HS-27A (cell line): ENCODE measurements around the gene C22orf31.

Experiments used
- DNase-seq: peaks from one replicate; pipeline ENCODE4 v3.0.0-alpha.2; 2012; ENCODE audit warnings: low read depth, missing footprints

The C22orf31 gene

DNA sequence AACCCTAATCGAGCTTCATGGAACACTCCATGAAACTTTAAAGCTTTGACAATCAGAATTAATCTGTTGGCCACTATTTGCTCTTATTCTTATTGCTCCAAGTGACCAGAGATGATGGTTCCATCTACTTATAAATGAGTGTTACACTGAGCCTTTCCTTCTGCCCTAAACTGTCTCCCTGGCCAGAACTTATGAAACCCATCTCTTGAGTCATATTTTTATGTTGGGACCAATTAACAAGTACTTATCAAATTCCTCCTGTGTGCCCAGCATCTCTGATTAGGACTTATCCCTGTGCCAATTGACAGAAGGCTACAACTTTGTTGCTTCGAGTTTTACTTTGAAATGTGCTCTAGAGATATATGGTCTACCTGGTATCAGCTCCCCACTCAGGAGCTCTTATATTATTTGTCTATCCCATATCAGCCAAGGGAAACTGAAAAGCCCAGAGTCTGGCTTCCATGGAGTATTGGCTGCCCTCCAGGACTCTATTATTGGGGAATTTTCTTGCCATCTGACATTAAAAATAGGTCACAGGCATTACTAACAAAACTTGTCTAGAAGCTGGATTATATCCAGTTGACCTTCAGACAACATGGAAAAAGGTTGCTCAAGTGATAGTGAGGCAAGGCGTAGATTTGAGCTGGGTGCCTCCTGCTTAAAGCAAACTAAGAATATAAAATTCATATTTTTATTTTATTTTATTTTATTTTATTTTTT, 20.0 kb upstream of the C22orf31 start:
- DNase-seq, result no peak

GRCh38 chr22:29080106-29080975, 18.7 kb upstream of the C22orf31 start:
- no peak for DNase-seq

DNA sequence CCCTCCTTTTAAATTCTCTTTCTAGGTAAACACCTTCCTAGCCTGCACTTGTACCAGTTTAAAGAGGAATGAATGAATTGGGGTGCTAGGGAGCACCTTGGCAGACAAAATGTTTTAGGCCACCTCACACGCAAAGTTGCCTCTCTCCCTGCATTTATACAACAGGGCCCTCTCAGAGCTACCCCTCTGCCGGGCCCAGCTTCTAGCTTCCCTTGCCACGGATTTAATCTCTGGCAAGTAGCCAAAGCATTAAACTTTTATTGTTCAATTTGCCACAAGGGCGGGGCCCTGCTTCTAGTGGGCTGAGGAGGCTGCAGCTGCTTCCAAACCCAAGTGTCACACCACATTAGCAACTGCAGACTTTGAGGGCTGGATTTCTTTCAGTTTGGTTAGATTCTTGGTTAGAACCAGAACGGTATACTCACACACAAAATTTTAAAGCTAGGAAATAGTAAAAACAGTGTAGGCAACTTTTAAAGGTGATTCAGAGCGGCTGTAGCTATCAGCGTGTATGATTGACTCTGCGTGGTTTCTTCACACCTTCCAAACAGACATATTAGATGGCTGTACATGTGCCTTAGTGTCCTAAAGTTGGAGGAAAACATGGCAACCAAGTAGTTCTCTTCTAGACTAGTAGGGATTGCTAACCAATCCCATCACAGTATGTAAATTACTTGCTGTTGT, 17.7 kb upstream of the C22orf31 start:
- DNase-seq, result no peak

DNA sequence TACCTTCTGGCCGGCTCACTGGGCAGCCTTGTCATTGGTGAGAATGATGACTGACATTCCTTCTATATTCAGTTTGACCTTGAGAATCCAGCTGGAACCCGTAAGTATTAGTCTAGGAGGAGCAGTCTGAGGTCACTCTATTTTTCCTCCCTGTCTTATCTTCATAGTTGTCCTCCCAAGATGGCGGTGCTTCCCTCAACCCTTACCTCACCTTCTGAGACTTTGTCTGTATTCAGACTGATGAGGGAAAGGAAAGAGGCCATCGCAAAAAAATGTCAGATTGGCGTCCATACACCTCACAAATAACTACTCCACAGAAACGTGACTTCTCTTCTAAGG, 17.2 kb upstream of the C22orf31 start:
- no peak for DNase-seq

DNA sequence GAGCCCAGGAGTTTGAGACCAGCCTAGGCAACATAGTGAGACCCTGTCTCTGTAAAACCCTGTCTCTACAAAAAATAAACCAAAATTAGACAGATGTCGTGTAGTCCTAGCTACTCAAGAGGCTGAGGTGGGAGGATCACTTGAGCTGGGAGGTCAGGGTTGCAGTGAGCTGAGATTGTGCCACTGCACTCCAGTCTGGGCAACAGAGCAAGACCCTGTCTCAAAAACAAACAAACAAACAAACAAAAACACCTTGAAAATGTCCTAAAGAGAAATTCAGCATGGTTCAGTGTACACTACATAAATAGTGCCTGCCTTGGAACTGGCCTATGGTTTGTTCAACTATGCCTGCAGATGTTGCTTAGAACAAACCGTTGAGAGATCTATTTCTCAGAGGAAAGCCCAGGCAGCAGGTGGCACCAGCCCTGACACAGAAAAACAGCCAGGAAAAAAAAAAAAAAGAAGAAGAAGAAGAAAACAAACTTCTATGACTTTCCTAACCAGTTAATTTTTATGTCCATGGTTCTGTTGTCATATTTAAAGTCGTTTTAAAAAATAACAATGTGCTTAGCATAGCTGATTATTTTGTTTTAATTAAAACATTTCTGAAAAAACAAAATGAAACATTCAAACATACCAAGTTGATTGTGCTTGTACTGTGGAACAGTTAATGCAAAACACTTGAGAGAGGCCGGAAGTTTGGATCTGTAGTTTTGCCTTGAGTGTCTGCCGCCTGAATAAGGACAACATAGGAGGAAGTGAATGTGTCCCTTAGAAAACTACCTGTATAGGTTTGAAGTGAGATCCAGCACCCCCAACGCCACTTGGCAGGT, 16.6 kb upstream of the C22orf31 start:
- DNase-seq, result no peak

DNA sequence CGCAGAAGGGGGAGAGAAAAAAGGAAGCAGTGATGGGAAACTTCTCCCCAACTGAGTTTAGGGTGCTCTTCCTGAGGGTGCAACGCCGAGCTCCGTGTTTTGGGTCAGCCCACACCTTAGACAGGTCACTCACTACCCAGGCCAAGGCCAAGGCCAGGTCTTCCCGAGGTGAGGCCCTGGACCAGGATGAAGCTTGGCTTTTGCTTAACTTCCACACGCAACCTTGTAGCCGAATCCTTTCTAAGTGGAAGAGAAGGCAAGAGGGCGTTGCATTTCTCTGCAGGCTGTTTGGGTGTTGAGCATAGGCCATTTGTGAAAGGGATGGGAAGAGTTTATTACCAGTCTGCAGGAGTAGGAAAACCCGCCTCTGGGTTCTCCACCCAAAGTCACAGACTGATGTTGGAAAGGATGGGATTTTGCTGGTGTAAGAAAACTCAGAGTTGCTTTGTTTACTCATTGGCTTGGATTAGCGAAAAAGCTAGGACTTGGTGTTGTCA, 12.7 kb upstream of the C22orf31 start:
- DNase-seq, result no peak

DNA sequence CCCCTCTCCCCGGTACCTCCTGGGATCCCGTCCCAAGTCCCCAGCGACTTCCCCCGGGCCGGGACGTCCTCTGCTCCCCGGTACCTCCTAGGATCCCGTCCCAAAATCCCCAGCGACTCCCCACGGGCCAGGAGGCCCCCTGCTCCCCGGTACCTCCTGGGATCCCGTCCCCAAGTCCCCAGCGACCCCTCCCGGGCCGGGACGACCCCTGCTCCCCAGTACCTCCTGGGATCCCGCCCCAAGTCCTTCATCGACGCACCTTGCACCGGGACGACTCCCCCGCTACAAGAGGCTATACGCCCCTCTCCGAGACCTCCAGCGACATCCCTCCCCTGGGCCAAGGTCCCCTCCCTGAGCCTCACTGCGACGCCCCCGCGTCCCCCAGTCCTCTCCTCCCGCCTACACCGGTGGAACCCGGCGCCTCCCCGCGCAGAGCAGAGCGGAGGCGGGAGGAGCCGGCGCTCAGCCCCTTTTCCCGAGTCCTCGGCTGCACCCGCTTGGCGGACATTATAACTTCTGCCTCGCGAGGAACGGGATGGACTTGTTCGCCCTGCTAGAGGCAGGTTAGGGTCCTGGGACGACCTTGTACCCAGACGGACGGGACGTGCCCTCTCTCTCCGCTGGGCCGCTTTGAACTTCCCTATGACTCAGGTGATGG, 12.1 kb upstream of the C22orf31 start:
- no peak for DNase-seq

DNA sequence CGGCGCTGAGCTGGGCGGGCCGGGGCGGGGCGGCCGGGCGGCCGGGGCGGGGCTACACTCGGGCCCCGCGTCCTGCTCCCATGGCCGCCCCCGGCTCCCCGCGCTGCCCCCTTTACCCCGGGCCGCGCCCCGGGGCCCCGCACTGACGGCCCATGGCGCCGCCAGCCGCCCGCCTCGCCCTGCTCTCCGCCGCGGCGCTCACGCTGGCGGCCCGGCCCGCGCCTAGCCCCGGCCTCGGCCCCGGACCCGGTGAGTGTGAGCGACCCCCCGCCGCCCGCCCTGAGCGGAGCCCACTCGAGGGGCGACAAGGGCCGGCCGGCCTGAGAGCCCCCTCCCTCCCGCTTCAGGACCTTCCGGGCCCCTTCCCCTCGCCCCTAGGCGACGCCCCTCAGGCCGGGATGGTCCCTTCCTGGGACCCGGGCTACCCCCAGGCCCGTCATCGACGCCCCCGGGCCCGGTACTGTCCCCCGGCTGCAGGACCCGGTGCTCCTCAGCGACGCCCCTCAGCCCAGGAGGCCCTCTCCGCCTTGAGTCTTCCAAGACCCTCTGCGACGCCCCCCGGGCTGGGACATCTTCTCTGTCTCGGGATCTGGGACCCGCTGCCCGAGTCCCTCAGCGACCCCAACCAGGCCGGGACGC, 11.5 kb upstream of the C22orf31 start, which contains the start of gene KREMEN1:
KREMEN1 (plus strand) TSS at position 57 of the 639 bp plus-strand sequence; CDS start at position 153, 96 bp downstream.
- DNase-seq, result no peak

- DNase-seq, result no peak
Observed at GRCh38 chr22:29072193-29072978, 10.8 kb upstream of the C22orf31 start.

DNA sequence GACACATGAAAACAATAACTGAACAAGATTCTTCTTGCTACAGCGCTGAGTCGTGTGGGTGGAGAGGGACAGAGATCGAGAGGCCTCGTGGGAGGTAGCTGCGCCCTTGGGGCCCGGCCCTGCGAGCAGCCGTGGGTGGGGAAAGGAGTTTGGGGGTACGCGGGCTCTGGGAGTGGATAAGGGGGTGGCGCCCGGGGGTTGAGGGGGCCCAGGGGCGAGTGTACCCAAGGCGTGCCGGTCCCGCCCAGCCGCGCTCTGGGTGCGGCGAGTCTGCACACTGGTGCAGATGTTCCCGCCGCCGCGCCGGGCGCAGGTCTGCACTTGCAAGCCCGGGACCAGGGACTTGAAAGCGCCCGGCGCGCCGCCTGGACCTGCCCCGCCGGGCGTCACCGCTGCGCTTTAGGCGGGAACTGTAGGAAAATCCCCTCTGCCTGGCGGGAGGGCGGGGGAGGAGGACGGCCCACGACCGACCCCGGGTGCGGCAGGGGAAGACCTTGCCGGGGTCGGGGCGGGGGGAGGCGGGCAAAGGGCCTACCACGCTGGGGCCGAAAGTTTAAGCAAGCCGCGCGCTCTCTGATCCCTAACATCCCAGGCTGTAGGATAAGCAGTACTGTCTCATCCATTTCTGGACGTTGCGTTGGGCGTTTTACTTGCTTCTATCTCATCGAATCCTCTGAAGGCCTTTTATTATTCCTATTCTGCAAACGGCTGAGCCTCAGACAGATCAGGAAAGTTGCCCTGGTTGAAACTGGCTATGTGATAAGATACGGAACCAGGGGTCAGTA, 9.8 kb upstream of the C22orf31 start:
- no peak for DNase-seq

- DNase-seq, result no peak
Observed at GRCh38 chr22:29070490-29070889, 8.9 kb upstream of the C22orf31 start.

DNA sequence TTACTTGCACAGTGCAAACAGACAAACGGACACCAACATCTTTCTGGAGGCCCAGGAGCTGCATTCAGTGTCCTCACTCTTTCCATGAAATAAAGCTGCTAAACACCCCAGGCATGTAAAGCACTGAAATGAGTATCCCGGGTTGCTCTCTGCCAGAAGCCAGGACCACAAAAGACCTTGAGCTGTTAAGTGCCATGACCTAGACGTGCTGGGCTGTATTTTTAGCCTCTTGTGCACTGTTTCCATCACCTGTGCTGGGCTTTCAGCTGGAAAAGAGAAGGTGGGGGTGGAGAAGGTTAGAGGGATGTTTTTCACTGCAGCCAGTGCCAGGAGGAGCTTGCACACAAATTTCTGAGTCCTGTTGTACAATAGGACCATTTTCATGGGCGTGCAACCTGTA, 7.8 kb upstream of the C22orf31 start:
- DNase-seq, result no peak

GRCh38 chr22:29065468-29066190, 4.0 kb upstream of the C22orf31 start:
- DNase-seq, result no peak

GRCh38 chr22:29062286-29062821, 723 bp upstream of the C22orf31 start:
- DNase-seq, result no peak

DNA sequence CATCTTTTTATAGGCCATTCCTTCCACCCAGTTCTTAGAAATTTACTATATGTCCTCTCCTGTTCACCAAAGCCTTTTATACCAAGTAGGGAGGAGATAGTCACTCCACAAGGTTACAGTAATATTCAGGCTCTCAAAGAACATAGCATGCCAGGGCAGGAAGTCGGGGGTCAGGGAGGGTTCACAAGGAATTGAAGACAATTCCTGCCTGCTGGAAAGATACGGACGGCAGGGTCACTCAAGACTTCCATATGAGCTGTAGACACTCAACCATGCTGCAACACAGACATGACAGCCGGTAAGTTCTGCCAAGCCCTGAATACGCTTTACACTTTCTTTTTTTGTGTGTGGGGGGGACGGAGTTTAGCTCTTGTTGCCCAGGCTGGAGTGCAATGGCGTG, 700 bp downstream of the C22orf31 start:
- no peak for DNase-seq

DNA sequence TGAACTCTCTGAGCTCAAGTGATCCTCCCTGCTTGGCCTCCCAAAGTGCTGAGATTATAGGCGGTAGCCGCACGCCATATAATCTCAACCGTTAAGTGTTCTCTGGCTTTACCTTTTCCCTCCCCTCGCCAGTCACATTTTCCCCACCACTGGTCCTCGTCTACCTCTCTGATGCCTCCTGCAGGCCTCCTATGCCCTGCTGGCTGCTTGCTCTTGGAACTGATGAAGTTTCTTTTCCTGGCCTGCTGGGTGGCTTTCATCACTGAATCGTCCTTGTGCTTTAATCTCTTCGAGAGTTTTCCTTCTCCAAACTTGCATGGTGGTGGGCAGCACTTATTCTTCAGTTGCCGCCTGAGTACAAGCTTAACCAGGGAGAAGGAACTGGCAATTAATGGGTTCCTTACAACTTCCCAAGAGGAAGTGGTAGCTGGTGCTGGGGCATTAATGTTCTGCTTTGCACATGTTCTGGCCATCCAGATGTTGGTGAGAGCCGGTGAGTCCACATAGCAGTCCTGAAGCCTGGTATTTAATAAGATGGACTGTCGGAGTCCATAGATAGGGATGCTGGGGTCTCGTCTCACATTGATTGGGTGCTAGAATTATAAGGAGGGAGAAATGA, 1.3 kb downstream of the C22orf31 start:
- DNase-seq, result no peak

DNA sequence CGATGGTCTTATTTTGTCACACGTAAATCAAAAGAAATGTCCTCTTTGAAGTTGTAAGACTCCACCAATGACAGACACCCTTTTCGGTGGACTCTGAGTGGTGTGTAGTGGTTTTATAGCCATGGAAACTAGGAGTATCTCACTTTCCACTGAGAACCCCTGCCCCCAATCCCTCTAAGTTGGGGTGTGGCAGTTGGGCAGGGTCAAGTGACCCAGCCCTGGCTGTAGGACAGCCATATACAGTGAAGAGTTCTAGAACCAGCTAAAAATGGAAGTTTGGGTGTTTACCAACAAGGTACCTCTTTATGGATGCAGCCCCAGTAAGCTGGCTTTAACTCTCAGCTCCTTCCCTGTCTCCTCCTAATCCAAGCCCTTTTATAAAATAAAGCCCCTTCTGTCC, 5.2 kb downstream of the C22orf31 start:
- DNase-seq, result no peak
